Endothelial cell (in vitro differentiated cells): Measurements from ENCODE around the gene CELSR3. TPM values are rescaled to one million over a fixed set of nuclear protein-coding genes. Genes with fewer than 3 reads are reported as not detected.
A peak's percentile ranks its signal among the peaks of the same experiment; 100 is the strongest.

Source experiments
- DNase-seq: peaks from one replicate; pipeline ENCODE4 v3.0.0; 2021; ENCODE audit warnings: low spot score
- H3K27ac Mint-ChIP-seq: one replicate; pipeline ENCODE4 v1.8.0; 2021; ENCODE audit warnings: mixed read lengths, inconsistent platforms; ENCODE audit not compliant: unreplicated experiment
- H3K27me3 Mint-ChIP-seq: one replicate; pipeline ENCODE4 v1.8.0; 2021; ENCODE audit warnings: mild to moderate bottlenecking, moderate library complexity, mixed read lengths, inconsistent platforms; ENCODE audit not compliant: unreplicated experiment
- H3K36me3 Mint-ChIP-seq: one replicate; pipeline ENCODE4 v1.8.0; 2021; ENCODE audit warnings: mild to moderate bottlenecking, low read depth, mixed read lengths, inconsistent platforms; ENCODE audit not compliant: unreplicated experiment
- H3K4me1 Mint-ChIP-seq: one replicate; pipeline ENCODE4 v1.8.0; 2021; ENCODE audit warnings: mild to moderate bottlenecking, mixed read lengths, inconsistent platforms; ENCODE audit not compliant: unreplicated experiment
- H3K4me3 Mint-ChIP-seq: one replicate; pipeline ENCODE4 v1.8.0; 2021; ENCODE audit warnings: mild to moderate bottlenecking, mixed read lengths, inconsistent platforms; ENCODE audit not compliant: unreplicated experiment
- H3K9me3 Mint-ChIP-seq: one replicate; pipeline ENCODE4 v1.8.0; 2021; ENCODE audit warnings: mixed read lengths, inconsistent platforms; ENCODE audit not compliant: unreplicated experiment
- CTCF ChIP-seq: fragments of 200-600 bp; sonication (generic); IDR thresholded peaks from one replicate; pipeline ENCODE4 v1.5.0; 2021; ENCODE audit warnings: antibody characterized with exemption; ENCODE audit not compliant: unreplicated experiment
- total RNA-seq: library from RNA; stranded (reverse); fragmentation: NEBNext Ultra II Directional; extraction: Animal tissue kit (Norgen Biotek cat#: 25700); gene quantifications from one replicate; pipeline ENCODE4 v1.2.1, GENCODE V29; 2021; ENCODE audit not compliant: unreplicated experiment

Gene CELSR3
- total RNA-seq, 1 donor from 2014 or later: 7.6 TPM

- TF ChIP-seq CTCF: no peak
- H3K27ac Mint-ChIP-seq: no peak overlapping the region
- peaks cover 17% of the 10 kb centered on the region for H3K36me3 Mint-ChIP-seq
- peaks cover 13% of the 10 kb centered on the region for H3K27me3 Mint-ChIP-seq
- peak; percentile 36 for DNase-seq
- H3K9me3 Mint-ChIP-seq: no peaks in the 10 kb centered on the region
- peak overlapping the region; percentile 93 for H3K4me3 Mint-ChIP-seq
- peaks cover 29% of the 10 kb centered on the region for H3K4me1 Mint-ChIP-seq
These were observed 27.9 kb downstream of the CELSR3 start for GRCh38 chr3:48634661-48635221.

GRCh38 chr3:48633743-48634142 is 28.9 kb downstream of the CELSR3 start:
- H3K4me3 Mint-ChIP-seq: peak overlapping the region; percentile 93
- TF ChIP-seq CTCF: no peak
- peaks cover 27% of the 10 kb centered on the region for H3K36me3 Mint-ChIP-seq
- no peaks in the 10 kb centered on the region for H3K9me3 Mint-ChIP-seq
- DNase-seq: no peak
- H3K4me1 Mint-ChIP-seq: peaks cover 29% of the 10 kb centered on the region
- H3K27me3 Mint-ChIP-seq: peaks cover 15% of the 10 kb centered on the region
- H3K27ac Mint-ChIP-seq: no peak overlapping the region

- Mint-ChIP-seq H3K9me3 (no peaks in the 10 kb centered on the region), H3K4me3 (no peak overlapping the region), H3K27me3 (peaks cover 15% of the 10 kb centered on the region), H3K4me1 (peaks cover 28% of the 10 kb centered on the region), H3K36me3 (peaks cover 24% of the 10 kb centered on the region), H3K27ac (no peak overlapping the region)
- DNase-seq: no peak
- TF ChIP-seq CTCF: no peak
These were observed 29.4 kb downstream of the CELSR3 start for GRCh38 chr3:48633256-48633655.

- TF ChIP-seq CTCF: no peak
- peaks cover 14% of the 10 kb centered on the region for H3K27me3 Mint-ChIP-seq
These were observed 30.9 kb downstream of the CELSR3 start for GRCh38 chr3:48631516-48632448.

GRCh38 chr3:48630833-48631232 is 31.9 kb downstream of the CELSR3 start:
- Mint-ChIP-seq H3K9me3 (no peaks in the 10 kb centered on the region), H3K36me3 (peaks cover 39% of the 10 kb centered on the region), H3K4me1 (peaks cover 6% of the 10 kb centered on the region), H3K27me3 (peaks cover 11% of the 10 kb centered on the region), H3K4me3 (no peak overlapping the region), H3K27ac (no peak overlapping the region)
- no peak for TF ChIP-seq CTCF
- DNase-seq: no peak

More at GRCh38 chr3:48631516-48632448, 30.9 kb downstream of the CELSR3 start:
- Mint-ChIP-seq H3K27ac (no peak overlapping the region), H3K36me3 (peaks cover 32% of the 10 kb centered on the region), H3K4me3 (no peak overlapping the region), H3K9me3 (no peaks in the 10 kb centered on the region), H3K4me1 (peaks cover 13% of the 10 kb centered on the region)
- DNase-seq: no peak
